BLaER1 treated with 17β-estradiol and CSF1 and Interleukin-3, amounts not matched to agents 10 nM and 100 nM (cell line): ENCODE results near the gene DPP6.
A peak's percentile ranks its signal among the peaks of the same experiment; 100 is the strongest.
"Not testable (repeated sequence)": the region's sequence is repeated elsewhere in the genome, so short reads cannot be mapped to it uniquely, and the experiment has no call there.

Experiments used
- H3K27ac ChIP-seq, 11 experiments: shearing (Covaris generic); formaldehyde crosslinking; 2 replicates each; pipeline ENCODE4 v1.8.1; 2022
- H3K27me3 ChIP-seq, 11 experiments: shearing (Covaris generic); formaldehyde crosslinking; 2 replicates each; pipeline ENCODE4 v1.8.1; 2022
- H3K36me3 ChIP-seq, 11 experiments: shearing (Covaris generic); formaldehyde crosslinking; 2 replicates each; pipeline ENCODE4 v1.8.1; 2022
- H3K4me1 ChIP-seq, 10 experiments: shearing (Covaris generic); formaldehyde crosslinking; 2 replicates each; pipeline ENCODE4 v1.8.1; 2022
- H3K4me2 ChIP-seq, 11 experiments: shearing (Covaris generic); formaldehyde crosslinking; 2 replicates each; pipeline ENCODE4 v1.8.1; 2022
- H3K4me3 ChIP-seq, 10 experiments: shearing (Covaris generic); formaldehyde crosslinking; 2 replicates each; pipeline ENCODE4 v1.8.1; 2022
- H3K9ac ChIP-seq, 11 experiments: shearing (Covaris generic); formaldehyde crosslinking; 2 replicates each; pipeline ENCODE4 v1.8.1; 2022
- H3K9me3 ChIP-seq, 11 experiments: shearing (Covaris generic); formaldehyde crosslinking; replicated peaks in 1 of 11; 2 replicates each; pipeline ENCODE4 v1.8.1; 2022
- H4K20me1 ChIP-seq, 11 experiments: shearing (Covaris generic); formaldehyde crosslinking; 2 replicates each; pipeline ENCODE4 v1.8.1; 2022

DPP6 gene

DNA sequence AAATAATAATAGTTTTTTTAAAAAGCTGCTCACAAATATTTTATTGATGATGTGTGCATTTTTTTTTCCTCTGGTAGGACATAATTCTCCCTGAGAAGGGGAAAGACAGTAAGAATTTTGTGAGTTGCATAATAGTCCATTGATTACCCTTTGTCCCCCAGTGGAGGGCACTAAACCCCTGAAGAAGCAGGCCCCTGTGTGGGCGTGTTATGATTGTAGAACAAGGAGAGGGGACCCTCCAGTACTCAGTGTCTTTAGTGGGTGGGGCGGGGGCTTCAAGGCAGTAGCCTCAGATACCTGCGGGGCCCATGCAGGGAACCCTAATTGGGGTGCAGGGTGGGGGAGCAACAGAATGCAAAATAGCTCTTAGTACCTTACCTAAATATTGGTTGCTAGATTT is 57.4 kb downstream of the DPP6 start:
- H3K27ac ChIP-seq, H3K36me3 ChIP-seq, H3K27me3 ChIP-seq, H3K9me3 ChIP-seq, H3K9ac ChIP-seq, H3K4me2 ChIP-seq, H3K4me3 ChIP-seq, H3K4me1 ChIP-seq, H4K20me1 ChIP-seq: not testable (repeated sequence)

DNA sequence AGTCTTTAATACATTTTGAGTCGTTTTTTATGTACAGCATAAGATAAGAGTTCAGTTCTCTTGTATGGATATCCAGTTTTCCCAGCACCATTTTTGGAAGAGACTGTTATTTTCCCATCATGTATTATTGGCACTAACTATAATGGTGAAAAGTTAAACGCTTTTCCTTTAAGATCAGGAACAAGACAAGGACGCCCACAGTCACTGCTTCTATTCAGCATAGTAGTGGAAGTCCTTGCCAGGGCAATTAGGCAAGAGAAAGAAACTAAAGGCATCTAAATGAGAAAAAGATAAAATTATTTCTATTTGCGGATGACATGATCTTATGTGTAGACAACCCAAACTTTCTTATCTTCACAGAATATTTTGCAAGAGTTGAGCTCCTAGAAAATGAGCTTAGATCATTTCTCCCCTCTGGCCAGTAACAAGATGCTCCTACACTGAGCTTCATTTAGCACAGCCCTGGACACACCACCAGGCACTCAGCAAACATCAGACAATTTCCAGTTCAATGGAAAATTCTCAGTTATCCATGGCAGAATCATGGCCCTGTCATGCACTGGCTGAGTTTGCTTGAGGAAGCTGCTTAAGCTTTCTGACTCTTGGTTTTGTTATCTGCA is 61.6 kb downstream of the DPP6 start:
- not testable (repeated sequence) for H3K4me1 ChIP-seq, H3K9ac ChIP-seq, H3K9me3 ChIP-seq, H3K27ac ChIP-seq, H3K4me3 ChIP-seq, H3K36me3 ChIP-seq, H3K27me3 ChIP-seq, H4K20me1 ChIP-seq, H3K4me2 ChIP-seq

DNA sequence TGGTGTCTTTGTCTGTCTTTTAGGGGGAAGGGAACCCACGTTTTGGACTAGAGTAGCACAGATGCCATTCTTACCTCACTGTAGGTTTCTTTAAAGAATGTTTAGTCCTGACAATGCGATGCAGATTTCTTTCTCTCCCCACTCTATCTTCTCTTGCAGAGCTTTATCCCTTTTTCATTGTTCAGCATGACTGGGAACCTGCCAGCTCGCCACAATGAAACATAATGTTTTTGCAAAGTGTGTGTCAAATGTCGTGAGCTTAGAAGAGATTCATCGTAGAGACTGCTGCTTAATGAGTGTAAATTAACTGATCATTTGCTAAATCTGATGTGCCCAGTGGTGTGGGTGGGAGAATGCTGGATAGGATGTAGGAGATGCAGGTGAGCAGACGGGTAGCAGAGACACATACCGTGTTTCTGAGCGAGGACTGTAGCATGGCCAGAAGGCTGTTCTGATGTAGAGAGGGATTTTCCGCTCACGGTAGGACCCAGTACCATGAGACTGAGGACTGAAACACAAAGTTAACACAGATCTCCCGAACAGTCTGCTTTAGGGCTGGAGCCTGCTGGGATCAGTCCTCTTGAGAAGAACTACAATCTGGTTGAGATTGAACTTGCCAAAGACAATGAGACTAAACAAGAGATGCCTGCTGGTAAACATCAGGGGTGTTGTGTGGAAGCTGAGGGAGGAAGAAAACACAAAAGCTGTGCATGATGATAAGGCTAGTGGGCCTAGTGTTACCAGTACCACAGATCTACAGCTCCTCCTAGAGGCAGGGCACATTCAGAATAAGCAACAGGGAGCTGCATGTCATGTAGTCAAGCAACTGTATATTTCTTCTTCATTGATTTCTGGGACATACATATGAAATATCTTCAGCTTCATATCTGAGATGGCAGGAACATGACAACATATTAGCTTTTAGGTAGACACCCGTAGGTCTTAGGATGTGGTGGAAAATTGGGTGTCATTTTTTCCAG is 65.5 kb downstream of the DPP6 start:
- not testable (repeated sequence) for H3K36me3 ChIP-seq, H3K27ac ChIP-seq, H3K27me3 ChIP-seq, H4K20me1 ChIP-seq, H3K4me2 ChIP-seq, H3K9ac ChIP-seq, H3K4me3 ChIP-seq, H3K9me3 ChIP-seq
- peaks cover 0 to 19% (median 11%) of the 10 kb centered on the region in 10 experiments; a peak in 14 of 20 replicates for H3K4me1 ChIP-seq

DNA sequence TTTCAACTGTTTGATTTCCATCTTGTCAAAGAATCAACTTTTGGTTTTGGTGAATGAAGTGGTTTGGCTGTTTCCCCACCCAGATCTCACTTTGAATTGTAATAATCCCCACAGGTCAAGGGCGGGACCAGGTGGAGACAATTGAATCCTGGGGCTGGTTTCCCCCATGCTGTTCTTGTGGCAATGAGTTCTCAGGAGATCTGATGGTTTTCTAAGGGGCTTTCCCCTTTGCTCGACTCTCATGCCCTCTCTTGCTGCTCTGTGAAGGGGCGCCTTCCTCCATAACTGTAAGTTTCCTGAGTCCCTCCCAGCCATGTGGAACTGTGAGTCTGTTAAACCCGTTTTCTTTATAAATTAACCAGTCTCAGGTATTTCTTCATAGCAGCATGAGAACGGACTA is 68.6 kb downstream of the DPP6 start:
- not testable (repeated sequence) for H4K20me1 ChIP-seq, H3K9me3 ChIP-seq, H3K27me3 ChIP-seq, H3K36me3 ChIP-seq
- H3K4me1 ChIP-seq: peaks cover 0 to 23% (median 12%) of the 10 kb centered on the region in 10 experiments; a peak in 14 of 20 replicates
- peak overlapping the region in 1 of 11 experiments; percentile 55; a peak in 3 of 22 replicates for H3K27ac ChIP-seq
- H3K4me2 ChIP-seq: peak overlapping the region in 9 of 11 experiments; percentile 29 to 78 (median 64); a peak in 17 of 22 replicates
- 0 out of 22 replicates have a peak overlapping the region, but pooled peaks of 1 of the 11 experiments have one; percentile 12 for H3K9ac ChIP-seq
- peak overlapping the region in 1 of 10 experiments; percentile 37; a peak in 1 of 20 replicates for H3K4me3 ChIP-seq

DNA sequence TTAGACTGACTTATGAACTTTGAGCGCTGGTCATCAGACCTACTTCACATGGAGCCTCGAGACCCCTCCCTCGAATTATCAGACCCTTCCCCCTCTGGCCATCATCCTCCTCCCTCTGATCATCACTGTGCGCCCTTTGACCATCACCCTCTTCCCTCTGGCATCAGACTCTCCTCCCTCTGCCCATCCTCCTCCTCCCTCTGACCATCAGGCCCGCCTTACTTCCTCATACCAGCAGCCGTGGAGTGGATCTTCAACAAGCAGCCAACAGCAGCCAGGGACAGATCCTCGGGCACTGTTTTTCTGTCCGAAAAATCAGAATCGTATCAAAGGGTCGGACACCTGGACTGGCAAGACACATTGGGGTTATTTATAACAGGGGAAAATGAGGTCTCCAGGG is 70.5 kb downstream of the DPP6 start:
- not testable (repeated sequence) for H3K9me3 ChIP-seq, H3K36me3 ChIP-seq, H3K9ac ChIP-seq, H3K27me3 ChIP-seq, H3K27ac ChIP-seq, H3K4me3 ChIP-seq, H4K20me1 ChIP-seq
- Histone ChIP-seq H3K4me2 (peak overlapping the region in 6 of 11 experiments; percentile 17 to 57 (median 30); a peak in 7 of 22 replicates), H3K4me1 (peaks cover 0 to 23% (median 12%) of the 10 kb centered on the region in 10 experiments; a peak in 14 of 20 replicates)

DNA sequence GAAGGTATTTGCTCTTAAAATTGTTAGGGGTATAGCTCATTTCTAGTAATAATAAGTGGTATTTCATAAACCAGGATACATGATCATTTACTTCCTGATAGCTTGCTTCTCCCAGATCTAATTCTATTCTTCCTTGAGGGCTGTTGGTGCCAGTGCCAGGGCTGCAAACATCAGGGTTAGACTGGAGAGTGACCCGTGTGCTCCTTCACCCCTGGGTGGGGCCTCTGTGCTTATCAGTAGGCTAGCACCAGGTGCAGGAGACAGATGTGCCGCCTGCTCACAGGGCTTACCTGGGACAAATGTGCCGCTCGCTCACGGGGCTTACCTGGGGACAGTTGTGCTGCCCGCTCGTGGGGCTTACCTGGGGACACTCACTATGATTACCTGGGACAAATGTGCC is 71.2 kb downstream of the DPP6 start:
- peaks cover 0 to 23% (median 12%) of the 10 kb centered on the region in 10 experiments; a peak in 14 of 20 replicates for H3K4me1 ChIP-seq
- not testable (repeated sequence) for H3K9ac ChIP-seq, H3K36me3 ChIP-seq, H3K9me3 ChIP-seq, H3K27ac ChIP-seq, H4K20me1 ChIP-seq, H3K4me2 ChIP-seq, H3K27me3 ChIP-seq, H3K4me3 ChIP-seq

DNA sequence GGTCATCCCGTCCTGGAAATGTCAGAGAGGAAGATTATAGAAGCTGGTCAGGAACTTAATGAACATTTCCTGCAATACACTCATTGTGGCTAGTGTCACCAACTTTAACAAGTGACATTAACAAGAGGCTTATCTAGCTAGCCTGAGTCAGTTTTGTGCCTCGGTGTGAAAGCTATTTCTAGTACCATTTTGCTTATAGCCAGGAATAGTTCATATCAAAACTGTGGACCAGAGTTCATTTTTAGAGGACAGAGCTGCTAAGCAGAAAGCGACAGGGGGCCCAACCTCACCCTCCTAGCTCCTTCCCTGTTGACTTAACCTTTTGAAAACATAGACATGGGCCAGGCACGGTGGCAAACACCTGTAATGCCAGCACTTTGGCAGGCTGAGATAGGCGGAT is 76.9 kb downstream of the DPP6 start:
- not testable (repeated sequence) for H3K36me3 ChIP-seq, H4K20me1 ChIP-seq, H3K4me2 ChIP-seq, H3K27ac ChIP-seq, H3K27me3 ChIP-seq, H3K9me3 ChIP-seq, H3K4me3 ChIP-seq, H3K9ac ChIP-seq
- H3K4me1 ChIP-seq: peaks cover 0 to 13% (median 8%) of the 10 kb centered on the region in 10 experiments; a peak in 10 of 20 replicates

DNA sequence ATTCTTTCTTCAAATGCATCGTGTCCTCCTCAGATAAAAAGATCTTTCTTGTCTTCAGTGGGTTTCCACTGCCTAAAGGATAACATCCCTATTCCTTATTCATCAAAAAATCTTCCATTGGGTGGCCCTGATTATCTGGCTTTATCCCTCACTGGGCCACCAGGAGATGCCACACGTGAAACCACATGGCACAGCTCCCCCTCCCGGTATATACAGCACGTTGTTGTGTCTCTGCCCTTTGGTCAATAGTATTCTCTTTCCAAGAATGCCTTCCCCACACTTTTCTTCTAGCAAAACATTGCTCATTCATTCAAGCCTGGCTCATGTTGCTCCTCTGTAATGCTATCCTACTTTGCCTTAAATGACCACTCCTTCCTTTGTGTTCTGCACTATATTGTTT is 80.4 kb downstream of the DPP6 start:
- H3K9me3 ChIP-seq: peaks cover 20 to 28% (median 21%) of the 10 kb centered on the region in 11 experiments
- H3K36me3 ChIP-seq, H4K20me1 ChIP-seq, H3K4me3 ChIP-seq, H3K27ac ChIP-seq, H3K27me3 ChIP-seq, H3K9ac ChIP-seq, H3K4me2 ChIP-seq: not testable (repeated sequence)
- peaks cover 0 to 15% (median 10%) of the 10 kb centered on the region in 10 experiments; a peak in 10 of 20 replicates for H3K4me1 ChIP-seq

DNA sequence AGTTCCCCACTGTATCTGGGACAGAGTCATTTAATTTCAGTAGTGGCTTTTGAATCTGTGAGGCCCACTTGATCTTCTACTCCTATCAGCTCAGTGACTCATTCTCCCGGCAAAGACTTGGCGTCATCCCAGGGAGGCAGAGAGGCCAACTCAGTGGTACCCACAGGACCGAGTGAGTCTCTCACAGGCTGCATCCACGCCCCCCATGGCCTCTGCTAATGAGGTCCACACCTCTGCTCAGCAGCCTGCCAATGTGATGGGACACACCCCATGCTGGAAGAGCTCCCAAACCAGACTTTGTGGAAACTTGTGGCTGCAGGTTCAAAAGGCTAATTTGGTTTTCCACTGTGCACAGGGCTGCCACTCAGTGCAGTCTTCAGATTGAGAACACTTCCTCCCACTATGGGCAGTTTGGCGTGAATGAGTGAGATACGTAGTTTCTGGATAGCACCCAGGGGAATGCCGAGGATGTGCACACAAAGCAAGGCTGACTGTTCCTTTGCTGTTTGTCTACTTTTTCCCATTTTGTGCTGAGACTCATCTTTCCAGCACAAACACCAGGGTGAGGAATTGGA is 81.6 kb downstream of the DPP6 start:
- peaks cover 20 to 28% (median 21%) of the 10 kb centered on the region in 11 experiments for H3K9me3 ChIP-seq
- H3K4me2 ChIP-seq: peak overlapping the region in 7 of 11 experiments; percentile 11 to 40 (median 29); a peak in 9 of 22 replicates
- not testable (repeated sequence) for H3K9ac ChIP-seq, H3K36me3 ChIP-seq, H3K27me3 ChIP-seq, H4K20me1 ChIP-seq
- H3K4me1 ChIP-seq: peaks cover 0 to 15% (median 10%) of the 10 kb centered on the region in 10 experiments; a peak in 10 of 20 replicates
- peak overlapping the region in 5 of 11 experiments; percentile 30 to 70 (median 67); a peak in 8 of 22 replicates for H3K27ac ChIP-seq
- H3K4me3 ChIP-seq: peak overlapping the region in 2 of 10 experiments; percentile 17 to 31; a peak in 4 of 20 replicates

DNA sequence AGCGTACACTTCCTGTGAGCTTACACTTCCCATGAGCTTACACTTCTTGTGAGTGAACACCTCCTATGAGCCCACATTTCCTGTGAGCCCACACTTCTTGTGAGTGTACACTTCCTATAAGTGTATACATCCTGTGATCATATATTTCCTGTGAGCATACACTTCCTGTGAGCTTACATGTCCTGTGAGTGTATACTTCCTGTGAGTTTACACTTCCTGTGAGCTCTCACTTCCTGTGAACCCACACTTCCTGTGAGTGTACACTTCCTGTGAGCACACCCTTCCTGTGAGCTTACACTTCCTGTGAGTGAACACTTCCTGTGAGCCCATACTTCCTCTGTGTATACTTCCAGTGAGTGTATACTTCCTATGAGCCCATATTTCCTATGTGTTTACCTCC is 82.5 kb downstream of the DPP6 start:
- H3K4me2 ChIP-seq, H3K4me3 ChIP-seq, H3K9ac ChIP-seq: not testable (repeated sequence)

DNA sequence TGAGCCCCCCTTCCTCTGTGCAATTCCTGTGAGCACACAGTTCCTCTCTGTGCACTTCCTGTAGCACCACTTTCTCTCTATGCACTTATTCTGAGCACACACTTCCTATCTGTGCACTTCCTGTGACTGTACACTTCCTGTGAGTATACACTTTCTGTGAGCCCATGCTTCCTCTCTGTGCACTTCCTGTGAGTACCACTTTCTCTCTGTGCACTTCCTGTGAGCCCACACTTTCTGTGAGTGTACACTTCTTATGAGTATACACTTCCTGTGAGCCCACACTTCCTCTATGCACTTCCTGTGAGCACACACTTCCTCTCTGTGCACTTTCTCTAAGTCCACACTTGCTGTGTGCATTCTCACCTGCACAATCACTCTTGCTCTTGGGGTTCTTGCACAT is 83.4 kb downstream of the DPP6 start:
- not testable (repeated sequence) for H3K4me3 ChIP-seq, H3K36me3 ChIP-seq, H4K20me1 ChIP-seq, H3K4me2 ChIP-seq, H3K27me3 ChIP-seq, H3K9ac ChIP-seq
- Histone ChIP-seq H3K4me1 (peaks cover 0 to 16% (median 4%) of the 10 kb centered on the region in 10 experiments; a peak in 10 of 20 replicates), H3K9me3 (peaks cover 20 to 28% (median 21%) of the 10 kb centered on the region in 11 experiments), H3K27ac (peak overlapping the region in 4 of 11 experiments; percentile 48 to 70 (median 67); a peak in 6 of 22 replicates)

More for the DNA sequence above, 82.5 kb downstream of the DPP6 start:
- Histone ChIP-seq H3K9me3 (peaks cover 20 to 28% (median 21%) of the 10 kb centered on the region in 11 experiments), H3K27ac (peak overlapping the region in 4 of 11 experiments; percentile 61 to 70 (median 67); a peak in 7 of 22 replicates), H3K4me1 (peaks cover 0 to 14% (median 9%) of the 10 kb centered on the region in 10 experiments; a peak in 10 of 20 replicates)
- not testable (repeated sequence) for H3K27me3 ChIP-seq, H3K36me3 ChIP-seq, H4K20me1 ChIP-seq
